Activated naive CD4-positive, alpha-beta T cell treated with anti-CD3 and anti-CD28 coated beads for 36 hours (primary cell): ENCODE measurements around the gene ELK4. TPM values are rescaled to one million over a fixed set of nuclear protein-coding genes. Genes with fewer than 3 reads are reported as not detected.

Source experiments
- CTCF ChIA-PET: fragments of 350-600 bp; sonication (Branson Sonifier 250); formaldehyde crosslinking; loops from one replicate; lab custom pipeline; 2021; ENCODE audit warnings: antibody characterized with exemption; lab: Charles Lee
- DNase-seq: peaks from one replicate; pipeline ENCODE4 v3.0.0-alpha.2; 2020
- H3K27ac Mint-ChIP-seq: one replicate; pipeline ENCODE4 v1.8.0; 2021; ENCODE audit warnings: mild to moderate bottlenecking, mixed read lengths
- H3K27me3 Mint-ChIP-seq: one replicate; pipeline ENCODE4 v1.8.0; 2021; ENCODE audit warnings: low read depth, mixed read lengths
- H3K36me3 Mint-ChIP-seq: one replicate; pipeline ENCODE4 v1.8.0; 2021; ENCODE audit warnings: low read depth, mixed read lengths
- H3K4me1 Mint-ChIP-seq: one replicate; pipeline ENCODE4 v1.8.0; 2021; ENCODE audit warnings: low read depth, mixed read lengths
- H3K4me3 Mint-ChIP-seq: one replicate; pipeline ENCODE4 v1.8.0; 2021; ENCODE audit warnings: mild to moderate bottlenecking, moderate library complexity, mixed read lengths
- H3K9me3 Mint-ChIP-seq: one replicate; pipeline ENCODE4 v1.8.0; 2021; ENCODE audit warnings: mixed read lengths
- intact Hi-C: fragments of 100-400 bp; cut with micrococcal nuclease; formaldehyde crosslinking; loops from one replicate; pipeline ENCODE4 v1.15.1; 2023
- total RNA-seq, 2 experiments: library from RNA; stranded (reverse); gene quantifications; one replicate each; pipeline ENCODE4 v1.2.3, GENCODE V29; 2021

Gene ELK4
- total RNA-seq, 2 experiments from 2014 or later = 60.5 to 62.4 TPM

- no peaks in the 10 kb centered on the region for H3K4me1 Mint-ChIP-seq
- no peak overlapping the region for H3K27ac Mint-ChIP-seq
These were observed 54.7 kb downstream of the ELK4 start for GRCh38 chr1:205576805-205577761.

GRCh38 chr1:205576011-205576410, 55.8 kb downstream of the ELK4 start:
- no peak for DNase-seq
- CTCF ChIA-PET = no interaction called here

More at GRCh38 chr1:205576805-205577761, 54.7 kb downstream of the ELK4 start:
- CTCF ChIA-PET = interaction anchor here (0.6 kb wide), 1 partner anchor 215 kb away, joined by 3 read pairs; no protein-coding TSS in a partner anchor
- Mint-ChIP-seq H3K27me3 (peaks cover 8% of the 10 kb centered on the region), H3K36me3 (no peaks in the 10 kb centered on the region), H3K9me3 (no peaks in the 10 kb centered on the region), H3K4me3 (no peak overlapping the region)
- intact Hi-C loops = loop anchor here (5.0 kb wide), 1 partner anchor 180 kb away; no protein-coding TSS in a partner anchor
- DNase-seq = peak; percentile 1

GRCh38 chr1:205575294-205575885, 56.4 kb downstream of the ELK4 start:
- H3K4me1 Mint-ChIP-seq = peaks cover 1% of the 10 kb centered on the region
- H3K9me3 Mint-ChIP-seq = no peaks in the 10 kb centered on the region
- H3K36me3 Mint-ChIP-seq = no peaks in the 10 kb centered on the region
- peaks cover 11% of the 10 kb centered on the region for H3K27me3 Mint-ChIP-seq
- no peak overlapping the region for H3K4me3 Mint-ChIP-seq
- intact Hi-C loops = loop anchor here (5.0 kb wide), 1 partner anchor 178 kb away; no protein-coding TSS in a partner anchor
- no peak overlapping the region for H3K27ac Mint-ChIP-seq
- CTCF ChIA-PET = interaction anchor here (0.9 to 1.6 kb wide), 2 partner anchors 51 to 83 kb away, joined by 4 to 6 read pairs; no protein-coding TSS in a partner anchor
- DNase-seq = no peak

More at GRCh38 chr1:205576011-205576410, 55.8 kb downstream of the ELK4 start:
- H3K36me3 Mint-ChIP-seq = no peaks in the 10 kb centered on the region
- H3K27me3 Mint-ChIP-seq = peaks cover 11% of the 10 kb centered on the region
- intact Hi-C loops = loop anchor here (5.0 kb wide), 1 partner anchor 179 kb away; no protein-coding TSS in a partner anchor
- H3K27ac Mint-ChIP-seq = no peak overlapping the region
- H3K9me3 Mint-ChIP-seq = no peaks in the 10 kb centered on the region
- no peaks in the 10 kb centered on the region for H3K4me1 Mint-ChIP-seq
- H3K4me3 Mint-ChIP-seq = no peak overlapping the region

- H3K36me3 Mint-ChIP-seq = no peaks in the 10 kb centered on the region
- H3K4me1 Mint-ChIP-seq = peaks cover 1% of the 10 kb centered on the region
- CTCF ChIA-PET = interaction anchor here (0.8 to 3.4 kb wide), 4 partner anchors 48 to 88 kb away, joined by 3 to 15 read pairs (median 6); partner anchors contain the start of gene ELK4
- no peaks in the 10 kb centered on the region for H3K9me3 Mint-ChIP-seq
- H3K4me3 Mint-ChIP-seq = no peak overlapping the region
- intact Hi-C loops = no loop called here
- H3K27ac Mint-ChIP-seq = no peak overlapping the region
- peaks cover 26% of the 10 kb centered on the region for H3K27me3 Mint-ChIP-seq
- no peak for DNase-seq
These were observed 59.4 kb downstream of the ELK4 start for GRCh38 chr1:205572421-205572820.

GRCh38 chr1:205571747-205572146, 60.1 kb downstream of the ELK4 start:
- no peak for DNase-seq
- no peak overlapping the region for H3K4me3 Mint-ChIP-seq
- no peaks in the 10 kb centered on the region for H3K9me3 Mint-ChIP-seq
- CTCF ChIA-PET = interaction anchor here (0.6 to 3.4 kb wide), 5 partner anchors 37 to 87 kb away, joined by 3 to 15 read pairs (median 3); partner anchors contain the start of gene ELK4
- intact Hi-C loops = no loop called here
- H3K27me3 Mint-ChIP-seq = peaks cover 28% of the 10 kb centered on the region
- no peak overlapping the region for H3K27ac Mint-ChIP-seq
- H3K4me1 Mint-ChIP-seq = peaks cover 1% of the 10 kb centered on the region
- H3K36me3 Mint-ChIP-seq = no peaks in the 10 kb centered on the region

DNA sequence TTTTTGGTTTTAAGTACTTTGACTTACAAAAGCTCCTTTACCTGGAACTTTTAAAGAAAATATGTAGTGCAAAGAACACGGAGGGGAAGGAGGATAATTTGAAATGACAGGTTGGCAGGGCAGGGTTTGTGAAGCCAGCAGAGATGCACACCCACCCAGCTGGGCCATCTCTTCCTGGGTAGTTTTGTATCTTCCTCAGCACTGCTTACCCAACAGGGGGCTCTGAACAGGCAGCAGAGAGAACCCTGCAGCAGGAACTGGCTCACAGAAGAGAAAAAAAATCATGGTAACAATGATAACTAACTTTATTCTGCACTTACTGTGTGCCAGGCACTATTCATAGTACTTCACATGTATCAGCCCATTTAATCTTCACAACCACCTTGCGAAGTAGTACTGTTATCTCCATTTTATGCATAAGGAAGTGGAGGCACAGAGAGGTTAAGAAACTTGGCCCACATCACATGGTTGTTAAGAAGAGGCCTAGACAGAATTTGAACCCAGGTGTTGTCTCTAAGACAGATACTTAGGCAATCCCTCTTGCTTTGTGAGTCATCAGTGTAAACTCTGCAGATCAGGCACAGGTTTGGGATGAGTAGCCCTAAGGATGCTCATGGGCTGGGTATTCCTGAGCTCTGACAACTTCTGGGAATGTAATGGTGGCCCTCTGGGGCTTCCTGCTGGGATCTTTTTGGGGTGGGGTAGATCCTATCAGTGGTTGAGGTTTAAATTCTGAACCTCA, 60.8 kb downstream of the ELK4 start:
- Mint-ChIP-seq H3K36me3 (no peaks in the 10 kb centered on the region), H3K4me1 (peaks cover 1% of the 10 kb centered on the region), H3K27ac (no peak overlapping the region), H3K27me3 (peaks cover 28% of the 10 kb centered on the region), H3K9me3 (no peaks in the 10 kb centered on the region), H3K4me3 (no peak overlapping the region)
- no peak for DNase-seq
- intact Hi-C loops = no loop called here
- CTCF ChIA-PET = interaction anchor here (0.6 to 3.4 kb wide), 8 partner anchors 12 to 96 kb away, joined by 3 to 15 read pairs (median 3); no protein-coding TSS in a partner anchor

GRCh38 chr1:205570173-205570501, 61.7 kb downstream of the ELK4 start:
- CTCF ChIA-PET = interaction anchor here (0.7 to 3.4 kb wide), 7 partner anchors 13 to 88 kb away, joined by 3 to 15 read pairs (median 3); no protein-coding TSS in a partner anchor
- H3K4me3 Mint-ChIP-seq = no peak overlapping the region

DNA sequence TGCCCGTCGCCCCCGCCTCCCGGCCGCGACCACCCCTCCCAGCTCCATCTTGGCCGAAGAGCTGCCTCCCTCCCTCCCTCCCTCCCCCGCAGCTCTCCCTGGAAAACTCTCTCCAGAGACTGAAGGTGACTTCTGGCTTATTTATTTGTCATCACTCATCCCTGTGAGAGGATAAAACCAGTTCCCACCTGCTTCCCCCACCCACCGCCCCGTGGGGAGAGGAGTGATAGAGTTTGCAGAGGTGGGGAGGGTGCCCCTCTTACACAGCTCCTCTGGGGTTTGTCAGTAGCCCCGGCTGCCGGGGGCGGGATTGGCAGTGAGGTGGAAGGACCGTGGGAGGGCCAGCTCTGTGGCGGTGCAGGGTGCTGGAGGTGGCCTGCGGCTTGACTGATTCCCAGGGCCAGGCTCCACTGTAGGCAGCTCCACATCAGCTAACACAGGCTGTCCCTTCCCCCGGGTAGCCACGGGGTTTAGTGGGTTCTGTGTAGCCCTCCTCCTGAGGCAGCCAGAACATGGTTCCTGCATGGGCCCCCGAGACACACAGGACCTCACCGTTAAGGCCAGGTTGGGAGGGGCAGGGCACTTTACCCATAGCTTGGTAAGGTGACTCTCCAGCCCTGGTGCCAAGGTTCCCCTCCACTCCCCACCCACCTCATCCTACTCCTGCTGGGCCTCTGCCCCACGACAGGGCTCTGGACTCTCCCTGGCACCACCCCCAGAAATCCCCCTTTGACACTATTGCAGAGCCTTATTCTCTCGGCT, 62.2 kb downstream of the ELK4 start:
- Mint-ChIP-seq H3K27ac (no peak overlapping the region), H3K4me3 (no peak overlapping the region), H3K9me3 (no peaks in the 10 kb centered on the region), H3K4me1 (peaks cover 1% of the 10 kb centered on the region), H3K36me3 (no peaks in the 10 kb centered on the region), H3K27me3 (peaks cover 29% of the 10 kb centered on the region)
- no peak for DNase-seq
- intact Hi-C loops = no loop called here
- CTCF ChIA-PET = interaction anchor here (1.3 to 3.4 kb wide), 4 partner anchors 14 to 89 kb away, joined by 3 to 15 read pairs (median 4); no protein-coding TSS in a partner anchor

More at GRCh38 chr1:205570173-205570501, 61.7 kb downstream of the ELK4 start:
- intact Hi-C loops = no loop called here
- H3K36me3 Mint-ChIP-seq = no peaks in the 10 kb centered on the region
- no peaks in the 10 kb centered on the region for H3K9me3 Mint-ChIP-seq
- DNase-seq = no peak
- H3K27ac Mint-ChIP-seq = no peak overlapping the region
- peaks cover 1% of the 10 kb centered on the region for H3K4me1 Mint-ChIP-seq
- H3K27me3 Mint-ChIP-seq = peaks cover 28% of the 10 kb centered on the region

- no peak for DNase-seq
- CTCF ChIA-PET = interaction anchor here (1.6 to 3.4 kb wide), 2 partner anchors 40 to 90 kb away, joined by 3 to 15 read pairs; no protein-coding TSS in a partner anchor
These were observed 63.1 kb downstream of the ELK4 start for GRCh38 chr1:205568469-205569361.

DNA sequence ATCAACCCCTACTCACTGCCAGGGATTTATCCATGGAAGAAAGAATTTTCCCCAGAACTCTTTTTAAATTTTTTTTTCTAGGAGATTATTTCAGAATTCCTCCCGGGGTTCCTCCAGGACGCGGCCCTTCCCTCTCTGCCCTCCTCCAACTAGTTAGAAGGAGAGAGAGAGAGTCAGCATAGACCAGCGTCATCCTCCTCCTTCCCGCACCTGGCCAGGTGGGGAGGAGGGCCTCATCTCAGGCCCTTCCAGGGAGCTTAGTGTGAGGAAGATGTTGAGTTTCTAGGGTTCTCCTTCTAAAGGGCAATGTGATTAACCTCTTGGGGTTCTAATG, 63.7 kb downstream of the ELK4 start:
- Mint-ChIP-seq H3K9me3 (no peaks in the 10 kb centered on the region), H3K27me3 (peaks cover 34% of the 10 kb centered on the region), H3K27ac (no peak overlapping the region), H3K4me3 (no peak overlapping the region), H3K36me3 (no peaks in the 10 kb centered on the region), H3K4me1 (peaks cover 1% of the 10 kb centered on the region)
- CTCF ChIA-PET = interaction anchor here (1.3 to 1.6 kb wide), 2 partner anchors 44 to 89 kb away, joined by 5 to 6 read pairs; no protein-coding TSS in a partner anchor
- intact Hi-C loops = no loop called here
- DNase-seq = no peak

More at GRCh38 chr1:205568469-205569361, 63.1 kb downstream of the ELK4 start:
- peaks cover 34% of the 10 kb centered on the region for H3K27me3 Mint-ChIP-seq
- peaks cover 1% of the 10 kb centered on the region for H3K4me1 Mint-ChIP-seq
- no peaks in the 10 kb centered on the region for H3K9me3 Mint-ChIP-seq
- H3K36me3 Mint-ChIP-seq = no peaks in the 10 kb centered on the region
- peak overlapping the region; percentile 50 for H3K4me3 Mint-ChIP-seq
- intact Hi-C loops = no loop called here
- H3K27ac Mint-ChIP-seq = no peak overlapping the region
